Parathyroid adenoma (tissue), 2 donors: ENCODE results near the gene HS3ST6.

Experiments used
- H2AFZ ChIP-seq: fragments of 300-600 bp; sonication (generic); one replicate; pipeline ENCODE4 v1.7.0; 2017; ENCODE audit warnings: antibody characterized with exemption, mild to moderate bottlenecking
- H3K27ac ChIP-seq: fragments of 300-600 bp; sonication (generic); one replicate; pipeline ENCODE4 v1.7.0; 2017
- H3K27me3 ChIP-seq: fragments of 300-600 bp; sonication (generic); one replicate; pipeline ENCODE4 v1.7.0; 2017; ENCODE audit warnings: low read length; ENCODE audit not compliant: control insufficient read depth, insufficient read depth
- H3K36me3 ChIP-seq: fragments of 300-600 bp; sonication (generic); one replicate; pipeline ENCODE4 v1.7.0; 2017; ENCODE audit warnings: low read length; ENCODE audit not compliant: control insufficient read depth, insufficient read depth
- H3K4me1 ChIP-seq: fragments of 300-600 bp; sonication (generic); one replicate; pipeline ENCODE4 v1.7.0; 2017; ENCODE audit warnings: control low read depth
- H3K4me2 ChIP-seq: fragments of 300-600 bp; sonication (generic); one replicate; pipeline ENCODE4 v1.7.0; 2017; ENCODE audit warnings: low read length
- H3K4me3 ChIP-seq: fragments of 300-600 bp; sonication (generic); one replicate; pipeline ENCODE4 v1.7.0; 2017; ENCODE audit warnings: low read depth, low read length
- H3K79me2 ChIP-seq: fragments of 300-600 bp; sonication (generic); one replicate; pipeline ENCODE4 v1.7.0; 2017; ENCODE audit warnings: control low read depth
- H3K9ac ChIP-seq: fragments of 300-600 bp; sonication (generic); one replicate; pipeline ENCODE4 v1.7.0; 2017; ENCODE audit warnings: mild to moderate bottlenecking
- H3K9me3 ChIP-seq: fragments of 300-600 bp; sonication (generic); one replicate; pipeline ENCODE4 v1.7.0; 2017; ENCODE audit warnings: low read length; ENCODE audit not compliant: control insufficient read depth
- TF ChIP-seq, protein P1 (sequence below): fragments of 300-600 bp; sonication (generic); IDR thresholded peaks from one replicate; pipeline ENCODE4 v1.7.0; 2017; ENCODE audit warnings: antibody characterized with exemption, mild to moderate bottlenecking
- donor health status: primary hyperparathyroidism.

The HS3ST6 gene

DNA sequence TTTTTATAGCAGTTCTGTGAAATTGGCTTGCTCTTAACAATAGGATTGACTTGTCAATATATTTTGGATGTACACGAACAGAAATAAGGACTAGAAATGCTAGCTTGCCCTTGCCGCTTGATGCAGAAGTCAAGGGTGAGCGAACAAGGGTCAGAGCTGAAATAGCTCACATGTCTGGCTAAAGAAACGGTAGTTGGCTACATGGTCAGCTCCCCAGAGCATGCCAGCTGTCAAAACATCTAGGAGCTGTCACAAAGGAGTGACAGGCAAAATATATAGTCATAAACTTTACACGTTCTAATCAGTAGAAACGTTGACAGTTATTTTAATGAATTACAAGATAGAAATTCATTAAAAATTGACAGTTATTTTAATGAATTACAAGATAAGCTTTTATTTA, 43.4 kb downstream of the HS3ST6 start:
- no peaks in the 10 kb centered on the region for H3K27me3 ChIP-seq
- H3K27ac ChIP-seq, result no peak overlapping the region

DNA sequence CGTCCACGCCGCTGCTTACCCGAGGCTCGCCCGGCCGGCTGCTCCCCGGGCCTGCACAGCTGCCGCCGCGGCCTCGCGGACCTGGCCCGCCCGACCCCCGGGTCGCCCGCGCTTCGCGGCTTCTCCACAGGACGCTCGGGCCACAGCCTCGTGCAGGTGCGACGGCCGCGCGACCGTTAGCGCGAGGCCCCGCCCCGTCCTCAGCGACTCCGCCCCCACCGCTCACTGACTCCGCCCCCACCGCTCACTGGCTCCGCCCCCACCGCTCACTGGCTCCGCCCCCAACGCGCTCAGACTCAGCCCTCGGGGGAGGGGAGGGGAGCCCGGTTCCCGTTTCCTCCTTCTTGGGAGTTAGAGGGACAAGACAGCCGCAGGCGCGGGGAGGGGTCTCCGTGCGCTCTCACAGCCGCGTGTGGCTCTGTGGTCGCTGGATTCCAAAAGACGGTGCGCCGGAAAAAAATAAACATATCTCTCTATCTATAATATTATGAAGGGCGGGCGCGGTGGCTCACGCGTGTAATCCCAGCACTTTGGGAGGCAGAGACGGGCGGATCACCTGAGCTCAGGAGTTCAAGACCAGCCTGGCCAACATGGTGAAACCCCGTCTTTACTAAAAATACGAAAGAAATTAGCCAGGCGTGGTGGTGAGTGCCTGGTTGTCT, 46.1 kb downstream of the HS3ST6 start, which contains the start of gene MEIOB:
TSS of gene MEIOB (minus strand) at position 191 of the 662 bp plus-strand sequence. CDS start 3,989 bp downstream, outside the sequence.
- no peak within 1 kb of the TSS for H3K27ac ChIP-seq
- no peaks in the 10 kb centered on the region for H3K9me3 ChIP-seq
- no peak within 1 kb of the TSS for H3K9ac ChIP-seq
- H3K4me1 ChIP-seq, result no peaks in the 10 kb centered on the region
- H3K4me2 ChIP-seq, result no peak within 1 kb of the TSS
- H3K4me3 ChIP-seq, result no peak within 1 kb of the TSS
- TF ChIP-seq, protein P1, sequence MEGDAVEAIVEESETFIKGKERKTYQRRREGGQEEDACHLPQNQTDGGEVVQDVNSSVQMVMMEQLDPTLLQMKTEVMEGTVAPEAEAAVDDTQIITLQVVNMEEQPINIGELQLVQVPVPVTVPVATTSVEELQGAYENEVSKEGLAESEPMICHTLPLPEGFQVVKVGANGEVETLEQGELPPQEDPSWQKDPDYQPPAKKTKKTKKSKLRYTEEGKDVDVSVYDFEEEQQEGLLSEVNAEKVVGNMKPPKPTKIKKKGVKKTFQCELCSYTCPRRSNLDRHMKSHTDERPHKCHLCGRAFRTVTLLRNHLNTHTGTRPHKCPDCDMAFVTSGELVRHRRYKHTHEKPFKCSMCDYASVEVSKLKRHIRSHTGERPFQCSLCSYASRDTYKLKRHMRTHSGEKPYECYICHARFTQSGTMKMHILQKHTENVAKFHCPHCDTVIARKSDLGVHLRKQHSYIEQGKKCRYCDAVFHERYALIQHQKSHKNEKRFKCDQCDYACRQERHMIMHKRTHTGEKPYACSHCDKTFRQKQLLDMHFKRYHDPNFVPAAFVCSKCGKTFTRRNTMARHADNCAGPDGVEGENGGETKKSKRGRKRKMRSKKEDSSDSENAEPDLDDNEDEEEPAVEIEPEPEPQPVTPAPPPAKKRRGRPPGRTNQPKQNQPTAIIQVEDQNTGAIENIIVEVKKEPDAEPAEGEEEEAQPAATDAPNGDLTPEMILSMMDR, result no peak
- H3K27me3 ChIP-seq, result no peaks in the 10 kb centered on the region
- no peak within 1 kb of the TSS for H2AFZ ChIP-seq
- H3K36me3 ChIP-seq, result no peaks in the 10 kb centered on the region
- H3K79me2 ChIP-seq, result no peaks in the 10 kb centered on the region

More for the DNA sequence above, 43.4 kb downstream of the HS3ST6 start:
- no peak overlapping the region for H2AFZ ChIP-seq
- H3K4me3 ChIP-seq, result no peak overlapping the region
- no peaks in the 10 kb centered on the region for H3K36me3 ChIP-seq
- H3K4me1 ChIP-seq, result no peaks in the 10 kb centered on the region
- H3K9ac ChIP-seq, result no peak overlapping the region
- no peaks in the 10 kb centered on the region for H3K9me3 ChIP-seq
- TF ChIP-seq, protein P1, result no peak
- no peaks in the 10 kb centered on the region for H3K79me2 ChIP-seq
- H3K4me2 ChIP-seq, result no peak overlapping the region

DNA sequence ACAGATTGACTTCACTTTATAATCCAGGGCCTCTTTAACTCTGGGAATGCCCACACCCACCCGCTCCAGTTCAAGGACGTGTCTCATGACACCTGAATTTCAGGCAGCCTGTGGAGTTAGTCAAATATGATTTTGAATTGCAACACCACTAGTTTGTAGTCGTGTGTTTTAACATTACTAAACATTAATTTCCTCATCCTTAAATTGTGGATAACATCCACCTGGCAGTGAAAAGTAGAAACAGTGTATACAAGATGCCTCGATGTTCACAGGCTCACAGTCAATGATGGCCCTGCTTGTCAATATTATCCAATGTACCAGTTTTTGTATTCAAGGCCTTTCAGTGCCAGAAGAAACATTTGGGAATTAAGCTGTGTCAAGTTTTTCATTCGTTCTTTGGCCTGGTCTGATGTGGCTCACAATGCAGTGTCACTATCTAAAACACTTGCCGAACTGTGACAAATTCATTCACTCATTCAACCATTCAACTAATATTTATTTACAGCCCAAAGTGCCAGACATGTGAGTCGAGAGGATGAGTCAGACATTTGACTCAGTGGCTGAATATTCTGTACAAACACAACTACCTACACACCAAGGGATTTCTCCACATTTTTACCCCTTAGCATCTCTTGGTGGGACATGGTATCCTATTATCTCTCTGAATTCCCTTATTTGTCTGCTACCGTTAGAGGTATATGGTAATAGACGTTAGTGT, 47.7 kb downstream of the HS3ST6 start:
- Histone ChIP-seq H2AFZ (no peak overlapping the region), H3K4me2 (no peak overlapping the region), H3K9ac (no peak overlapping the region), H3K9me3 (no peaks in the 10 kb centered on the region), H3K27ac (no peak overlapping the region), H3K4me3 (no peak overlapping the region), H3K27me3 (no peaks in the 10 kb centered on the region), H3K4me1 (no peaks in the 10 kb centered on the region), H3K79me2 (no peaks in the 10 kb centered on the region), H3K36me3 (no peaks in the 10 kb centered on the region)
- TF ChIP-seq, protein P1, result no peak

DNA sequence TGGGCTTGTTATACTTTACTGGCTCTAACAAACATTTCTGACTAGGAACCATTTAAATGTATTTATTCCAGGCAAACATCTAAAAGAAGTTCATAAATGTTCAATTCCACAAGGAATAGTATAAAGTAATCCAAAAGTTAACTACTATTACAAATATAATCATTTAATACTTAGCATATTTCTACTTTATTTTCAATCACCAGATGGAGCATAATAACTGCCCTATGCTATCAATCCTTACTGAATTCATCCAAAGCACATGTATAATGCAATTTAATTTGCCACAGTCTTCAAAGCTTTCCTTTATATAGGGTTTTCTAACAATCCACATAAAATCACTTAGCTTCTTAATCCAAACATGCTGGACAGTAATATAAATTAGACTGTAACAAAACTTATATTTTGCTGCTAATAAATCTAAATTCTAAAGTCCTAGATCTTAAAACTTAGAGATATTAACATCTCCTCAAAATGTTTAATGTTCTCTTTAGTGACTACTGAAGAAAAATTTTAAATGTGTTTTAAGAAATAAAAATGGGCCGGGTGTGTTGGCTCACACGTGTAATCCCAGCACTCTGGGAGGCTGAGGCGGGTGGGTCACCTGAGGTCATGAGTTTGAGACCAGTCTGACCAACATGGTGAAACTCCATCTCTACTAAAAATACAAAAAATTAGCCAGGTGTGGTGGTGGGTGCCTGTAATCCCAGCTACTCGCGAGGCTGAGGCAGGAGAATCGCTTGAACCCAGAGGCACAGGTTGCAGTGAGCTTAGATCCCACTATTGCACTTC, 52.1 kb downstream of the HS3ST6 start:
- Histone ChIP-seq H2AFZ (no peak overlapping the region), H3K4me2 (no peak overlapping the region), H3K4me1 (no peaks in the 10 kb centered on the region), H3K9ac (no peak overlapping the region), H3K27ac (no peak overlapping the region), H3K27me3 (no peaks in the 10 kb centered on the region), H3K4me3 (no peak overlapping the region), H3K36me3 (no peaks in the 10 kb centered on the region), H3K79me2 (no peaks in the 10 kb centered on the region), H3K9me3 (no peaks in the 10 kb centered on the region)
- TF ChIP-seq, protein P1, result no peak
